CD4-positive, alpha-beta T cell treated with Interleukin-2 at 100 ng/mL for 4 hours (primary cell): Measurements from ENCODE around the gene GLIS2.
A peak's percentile ranks its signal among the peaks of the same experiment; 100 is the strongest.

Source experiments
- DNase-seq: peaks from one replicate; pipeline ENCODE4 v3.0.0-alpha.2; 2020; ENCODE audit warnings: low spot score

Gene GLIS2

GRCh38 chr16:4298761-4299522, 16.9 kb upstream of the GLIS2 start:
- DNase-seq = no peak

DNA sequence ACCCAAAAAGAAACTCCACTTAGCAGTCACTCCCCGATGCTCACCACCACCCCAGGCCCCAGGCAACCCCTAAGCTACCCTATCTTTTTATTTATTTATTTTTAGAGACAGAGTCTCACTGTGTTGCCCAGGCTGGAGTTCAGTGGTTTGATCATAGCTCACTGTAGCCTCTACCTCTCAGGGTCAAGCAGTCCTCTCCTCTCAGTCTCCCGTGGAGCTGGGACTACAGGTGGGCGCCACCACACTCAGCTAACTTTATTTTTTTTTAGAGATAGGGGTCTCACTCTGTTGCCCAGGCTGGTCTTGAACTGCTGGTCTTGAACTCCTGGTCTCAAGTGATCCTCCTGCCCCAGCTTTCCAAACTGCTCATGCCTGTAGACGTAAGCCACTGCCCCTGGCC, 14.7 kb upstream of the GLIS2 start:
- no peak for DNase-seq

- no peak for DNase-seq
Measured at GRCh38 chr16:4301968-4302367, 13.9 kb upstream of the GLIS2 start.

DNA sequence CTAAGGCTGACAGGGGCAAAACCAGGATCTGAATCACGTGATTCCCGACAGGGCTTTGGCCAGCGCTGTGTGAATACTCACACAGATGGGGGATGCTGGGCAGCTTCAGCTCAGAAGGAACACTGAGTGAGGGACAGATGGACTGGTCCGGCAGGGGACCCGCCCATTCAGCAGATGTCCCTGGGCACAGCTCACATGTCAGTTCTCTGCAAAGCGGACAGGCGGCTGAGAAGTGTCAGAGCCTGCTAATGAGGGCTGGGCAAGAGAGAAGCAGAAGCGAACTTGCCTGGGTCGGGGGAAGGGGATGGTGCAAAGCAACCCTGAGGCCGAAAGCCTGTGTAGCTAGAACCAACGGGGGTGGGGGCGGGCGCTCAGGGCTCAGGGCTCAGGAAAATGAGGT, 11.9 kb upstream of the GLIS2 start:
- DNase-seq = no peak

GRCh38 chr16:4306470-4307214, 9.2 kb upstream of the GLIS2 start:
- peak; percentile 42 for DNase-seq

DNA sequence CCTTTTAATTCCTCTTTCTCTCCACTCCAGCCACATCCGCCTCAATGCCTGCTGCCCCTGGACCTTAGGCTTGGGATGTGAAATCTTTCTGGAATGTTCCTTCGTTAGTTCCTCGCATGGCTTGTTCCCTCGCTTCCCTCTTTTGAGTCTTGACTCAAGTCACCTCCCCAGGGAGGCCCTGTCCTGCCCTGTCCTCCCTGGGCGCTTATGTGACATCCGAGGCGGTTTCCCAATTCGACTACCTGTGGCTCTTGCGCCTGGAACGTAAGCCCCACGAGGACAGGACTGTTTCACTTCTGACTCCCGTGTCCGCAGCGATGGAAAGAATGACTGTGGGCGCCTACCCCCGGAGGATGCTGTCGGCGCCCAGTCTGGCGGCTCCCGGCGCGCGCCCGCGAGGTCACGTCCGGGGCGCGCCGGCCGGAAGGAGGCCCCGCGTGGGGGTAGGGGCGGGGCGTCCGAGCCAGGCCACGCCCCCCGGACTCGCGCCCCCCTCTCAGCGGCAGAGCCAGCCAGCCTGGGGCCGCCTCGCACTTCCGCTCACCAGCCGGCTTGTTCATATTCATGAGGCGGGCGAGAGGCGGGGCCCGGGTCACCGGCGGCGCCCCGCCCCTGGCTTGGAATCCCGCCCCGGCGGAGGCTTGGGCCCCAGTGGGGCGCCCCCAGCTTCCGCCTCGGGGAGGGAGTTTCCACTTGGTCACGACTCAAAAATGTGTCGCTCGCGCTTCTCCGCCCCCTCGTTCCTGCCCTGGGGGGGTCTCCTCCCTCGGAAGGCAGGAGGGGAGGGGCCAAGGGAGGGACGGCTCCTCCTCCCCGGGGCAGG, 8.4 kb upstream of the GLIS2 start:
- DNase-seq = peak; percentile 96

- DNase-seq = no peak
Measured at GRCh38 chr16:4309102-4309832, 6.6 kb upstream of the GLIS2 start.

DNA sequence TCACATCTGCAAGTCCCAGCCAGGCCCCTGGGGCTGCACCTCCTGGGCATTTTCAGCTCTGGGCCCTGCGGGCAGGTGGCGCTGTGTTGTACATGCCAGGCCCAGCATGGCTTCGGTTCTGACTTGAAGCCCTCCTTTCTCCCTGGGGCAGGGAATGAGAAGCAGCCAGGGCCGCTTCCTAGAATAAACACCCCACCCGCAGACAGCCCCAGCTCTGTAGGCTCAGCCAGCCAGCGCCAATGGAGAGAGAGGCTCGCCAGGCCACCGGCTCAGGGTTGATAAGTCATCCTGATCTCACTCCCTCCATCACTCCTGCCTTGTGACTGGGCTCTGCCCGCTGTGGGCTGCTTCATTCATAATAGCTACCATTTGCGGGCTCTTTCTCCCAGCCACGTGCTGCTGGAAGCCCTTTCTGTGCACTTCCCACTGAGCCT, 6.0 kb upstream of the GLIS2 start:
- peak; percentile 57 for DNase-seq

DNA sequence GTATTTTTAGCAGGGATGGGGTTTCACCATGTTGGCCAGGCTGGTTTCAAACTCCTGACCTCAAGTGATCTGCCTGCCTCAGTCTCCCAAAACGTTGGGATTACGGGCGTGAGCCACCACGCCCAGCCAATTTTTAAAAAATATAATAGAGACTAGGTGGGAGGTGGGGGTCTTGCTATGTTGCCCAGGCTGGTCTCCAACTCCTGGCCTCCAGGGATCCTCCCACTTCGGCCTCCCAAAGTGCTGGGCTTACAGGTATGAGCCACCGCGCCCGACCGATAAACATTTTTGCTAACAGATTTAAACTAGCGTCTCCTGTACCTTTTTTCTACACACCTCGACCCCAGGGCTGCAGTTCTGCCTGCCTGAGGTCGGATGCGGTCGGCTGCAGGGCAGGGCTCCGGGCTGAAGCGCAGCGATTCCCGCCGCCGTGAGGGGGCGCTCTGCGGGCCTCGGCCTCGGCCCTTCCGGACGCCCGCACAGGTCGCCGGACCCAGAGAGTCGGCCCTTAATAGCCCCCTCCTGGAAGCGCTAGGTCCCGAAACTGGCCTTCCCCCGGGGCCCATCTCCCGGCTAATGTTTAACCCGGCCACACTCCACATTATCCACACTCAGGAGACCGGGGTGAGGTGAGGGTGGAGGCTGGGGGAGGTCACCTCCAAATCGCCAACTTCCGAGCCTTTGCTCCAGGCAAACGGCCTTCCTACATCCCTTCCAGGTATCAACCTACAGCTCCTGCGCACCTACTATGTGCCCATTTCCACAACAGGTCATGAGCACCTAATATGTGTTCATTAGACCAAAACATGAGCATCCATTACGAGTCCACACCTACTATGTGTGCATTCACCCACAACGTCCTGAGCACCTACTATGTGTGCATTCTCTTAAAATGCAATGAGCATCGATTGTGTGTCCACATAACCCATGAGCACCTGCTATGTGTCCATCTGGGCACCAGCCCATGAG, 2.0 kb upstream of the GLIS2 start:
- peak; percentile 4 for DNase-seq

DNA sequence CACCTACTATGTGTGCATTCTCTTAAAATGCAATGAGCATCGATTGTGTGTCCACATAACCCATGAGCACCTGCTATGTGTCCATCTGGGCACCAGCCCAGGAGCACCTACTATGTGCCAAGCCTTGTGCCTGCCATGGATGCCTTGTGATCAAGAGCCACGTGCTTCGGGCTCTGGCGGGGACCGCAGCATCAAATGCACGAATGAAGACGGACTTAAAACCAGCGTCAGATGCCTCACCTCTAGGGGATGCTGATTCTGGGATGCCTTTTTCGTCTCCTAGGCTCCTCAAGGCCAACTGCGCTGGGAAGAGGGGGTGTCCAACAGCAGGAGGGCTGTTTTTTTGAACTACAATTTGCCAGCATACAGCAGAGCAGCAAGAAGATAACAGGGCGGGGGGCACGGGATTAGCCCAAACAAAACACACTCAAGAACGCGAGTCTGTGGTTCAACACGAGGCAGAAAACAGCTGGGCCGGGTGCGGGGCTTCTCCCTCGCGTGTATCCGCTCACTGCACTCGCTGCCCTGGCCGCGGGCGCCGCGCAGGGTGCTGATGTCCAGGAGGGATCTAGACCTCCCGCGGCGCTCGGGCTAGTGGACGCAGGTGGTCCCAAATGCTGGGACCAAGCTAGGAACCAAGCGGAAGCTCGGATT, 1.2 kb upstream of the GLIS2 start:
- peak; percentile 8 for DNase-seq

- no peak for DNase-seq
Measured at GRCh38 chr16:4316108-4316863, 419 bp downstream of the GLIS2 start.

- no peak for DNase-seq
Measured at GRCh38 chr16:4316864-4317531, 1.1 kb downstream of the GLIS2 start.

DNA sequence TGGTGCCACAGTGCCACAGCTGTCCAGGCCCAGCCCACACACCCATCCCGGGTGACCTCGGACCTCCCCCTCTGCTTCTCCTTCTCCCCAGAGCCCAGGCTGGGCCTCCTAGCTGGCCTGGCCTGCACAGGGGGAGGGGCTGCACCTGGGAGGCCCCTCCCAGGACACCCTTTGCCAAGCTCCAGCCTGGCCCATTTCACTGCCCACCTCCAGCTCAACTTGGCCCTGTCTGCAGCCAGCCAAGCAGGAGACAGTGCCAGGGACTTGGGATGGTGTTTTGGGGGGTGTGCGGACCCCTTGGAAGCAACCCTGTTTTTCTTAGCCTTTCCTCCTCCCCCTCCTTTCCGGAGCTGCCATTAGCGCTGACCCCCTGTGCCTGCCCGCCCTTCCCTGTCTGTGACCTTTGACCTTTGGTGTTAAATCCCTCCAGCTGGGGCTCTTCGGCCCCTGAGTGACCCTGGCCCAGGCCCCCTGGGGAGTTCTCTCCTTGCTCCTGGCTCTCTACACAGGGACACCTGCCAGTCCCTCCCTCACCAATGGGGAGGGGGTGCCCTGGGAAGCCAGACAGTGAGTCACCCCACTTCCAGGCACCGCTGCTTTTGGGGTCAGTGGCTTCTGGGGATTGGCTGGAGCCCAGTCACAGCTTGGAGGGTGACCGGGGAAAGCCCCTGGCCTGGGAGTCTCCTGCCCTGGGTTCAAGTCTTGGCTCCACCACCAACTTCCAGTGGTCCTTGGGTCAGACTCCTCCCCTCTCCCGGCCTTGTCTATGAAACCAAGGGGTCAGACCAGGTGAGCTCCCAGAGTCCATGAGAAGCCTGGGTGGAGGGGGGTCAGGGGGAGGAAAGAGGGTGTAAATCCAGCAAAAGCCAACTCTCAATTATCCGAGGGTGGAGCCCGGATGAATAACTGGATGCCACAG, 1.9 kb downstream of the GLIS2 start:
- no peak for DNase-seq

- DNase-seq = no peak
Measured at GRCh38 chr16:4318451-4318910, 2.6 kb downstream of the GLIS2 start.

- DNase-seq = no peak
Measured at GRCh38 chr16:4318967-4319366, 3.1 kb downstream of the GLIS2 start.

- DNase-seq = peak; percentile 55
Measured at GRCh38 chr16:4319454-4320421, 3.9 kb downstream of the GLIS2 start.
